Measurements from ENCODE around the gene INAVA.
"Not testable (repeated sequence)": the region's sequence is repeated elsewhere in the genome, so short reads cannot be mapped to it uniquely, and the experiment has no call there.

INAVA gene

GRCh38 chr1:200899954-200900867 lies 5.5 kb downstream of the INAVA start:
- no peak for DNase-seq

DNA sequence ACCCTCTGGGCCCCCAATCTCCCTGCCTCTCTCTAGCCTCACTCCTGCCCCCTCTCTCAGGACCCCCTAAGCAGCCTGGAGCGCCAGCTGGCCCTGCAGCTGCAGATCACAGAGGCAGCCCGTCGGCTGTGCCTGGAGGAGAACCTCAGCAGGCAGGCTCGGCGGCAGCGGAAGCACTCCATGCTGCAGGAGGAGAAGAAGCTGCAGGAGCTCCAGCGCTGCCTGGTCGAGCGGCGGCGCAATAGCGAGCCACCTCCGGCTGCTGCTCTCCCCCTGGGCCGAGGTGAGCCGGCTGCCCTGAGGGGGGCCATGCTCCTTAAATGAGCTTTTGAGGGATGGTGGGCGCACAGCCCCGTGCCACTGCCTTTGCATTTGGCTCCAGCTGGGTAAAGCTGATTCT lies 6.2 kb downstream of the INAVA start:
- no peak for DNase-seq

DNA sequence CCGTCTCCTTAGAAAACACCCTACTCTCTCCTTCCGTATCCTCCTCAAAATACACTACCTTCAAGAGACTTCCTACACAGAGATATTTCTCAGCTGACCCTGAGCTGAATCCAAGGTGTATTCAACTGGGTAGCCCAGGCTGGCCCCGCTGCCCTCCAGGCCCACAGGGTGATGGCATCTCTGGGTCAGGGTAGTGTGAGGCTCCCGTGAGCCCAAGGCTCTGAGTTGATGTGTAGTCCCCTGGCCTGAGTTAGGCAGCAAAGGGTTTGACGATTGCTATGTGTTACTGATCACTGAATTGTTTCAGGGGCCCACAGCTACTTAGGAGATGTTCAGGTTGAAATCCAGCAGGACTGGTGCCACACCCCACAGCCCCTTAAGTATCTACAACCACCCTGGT lies 6.7 kb downstream of the INAVA start:
- DNase-seq: no peak

DNA sequence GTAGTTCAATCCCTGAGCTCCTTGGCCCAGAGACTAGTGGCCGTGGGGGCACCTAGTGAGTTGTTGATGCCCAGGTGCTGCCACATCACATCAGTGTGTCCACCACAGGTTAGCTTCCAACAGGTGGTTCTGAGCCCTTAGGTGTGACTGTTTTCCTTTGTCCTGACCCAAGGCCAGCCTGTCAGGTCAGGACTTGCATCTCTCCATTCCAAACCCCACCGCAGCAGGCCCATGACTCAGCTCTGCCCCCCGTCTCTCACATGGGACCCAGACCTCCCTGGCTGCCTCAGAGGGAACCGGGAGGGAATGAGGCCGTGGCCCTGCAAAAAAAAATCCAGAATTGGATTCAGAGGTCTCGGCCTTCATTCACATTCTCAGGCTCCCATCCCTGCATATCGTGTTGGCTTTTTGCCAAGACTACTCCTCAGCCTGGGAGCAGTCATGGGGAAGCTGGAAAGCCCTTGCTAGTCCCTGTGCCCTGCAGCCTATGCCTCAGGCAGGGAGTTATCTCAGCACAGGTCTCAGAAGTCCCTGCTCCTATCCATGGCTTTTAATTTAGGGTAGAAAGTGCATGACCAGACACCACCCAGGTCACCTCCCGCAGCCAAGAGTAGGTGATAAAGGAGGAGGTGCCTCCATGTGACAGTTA lies 7.2 kb downstream of the INAVA start:
- DNase-seq: no peak

- DNase-seq: no peak
Measured at GRCh38 chr1:200903793-200904192, 9.1 kb downstream of the INAVA start.

GRCh38 chr1:200904772-200905171 lies 10.1 kb downstream of the INAVA start:
- no peak for DNase-seq

- peak; percentile 8 for DNase-seq
Measured at GRCh38 chr1:200905411-200906052, 10.8 kb downstream of the INAVA start.

DNA sequence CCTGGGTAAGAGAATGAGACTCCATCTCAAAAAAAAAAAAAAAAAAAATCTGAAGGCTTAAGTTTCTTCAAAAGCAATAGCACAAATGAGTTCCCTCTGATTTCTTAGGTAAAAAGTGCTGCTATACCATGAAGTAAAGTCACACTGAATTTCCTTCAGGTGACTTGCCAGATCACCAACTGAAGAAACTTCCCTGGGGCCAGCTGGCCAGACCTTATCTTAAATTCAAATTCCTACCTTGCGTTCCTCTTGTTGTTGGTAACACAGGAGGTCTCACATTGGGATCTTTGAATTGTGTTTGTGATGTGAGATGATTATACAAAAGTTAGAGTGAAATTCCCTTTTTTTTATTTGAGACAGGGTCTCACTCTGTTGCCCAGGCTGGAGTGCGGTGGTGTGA lies 11.8 kb downstream of the INAVA start:
- DNase-seq: no peak

GRCh38 chr1:200907611-200908097 lies 13.0 kb downstream of the INAVA start:
- DNase-seq: no peak

DNA sequence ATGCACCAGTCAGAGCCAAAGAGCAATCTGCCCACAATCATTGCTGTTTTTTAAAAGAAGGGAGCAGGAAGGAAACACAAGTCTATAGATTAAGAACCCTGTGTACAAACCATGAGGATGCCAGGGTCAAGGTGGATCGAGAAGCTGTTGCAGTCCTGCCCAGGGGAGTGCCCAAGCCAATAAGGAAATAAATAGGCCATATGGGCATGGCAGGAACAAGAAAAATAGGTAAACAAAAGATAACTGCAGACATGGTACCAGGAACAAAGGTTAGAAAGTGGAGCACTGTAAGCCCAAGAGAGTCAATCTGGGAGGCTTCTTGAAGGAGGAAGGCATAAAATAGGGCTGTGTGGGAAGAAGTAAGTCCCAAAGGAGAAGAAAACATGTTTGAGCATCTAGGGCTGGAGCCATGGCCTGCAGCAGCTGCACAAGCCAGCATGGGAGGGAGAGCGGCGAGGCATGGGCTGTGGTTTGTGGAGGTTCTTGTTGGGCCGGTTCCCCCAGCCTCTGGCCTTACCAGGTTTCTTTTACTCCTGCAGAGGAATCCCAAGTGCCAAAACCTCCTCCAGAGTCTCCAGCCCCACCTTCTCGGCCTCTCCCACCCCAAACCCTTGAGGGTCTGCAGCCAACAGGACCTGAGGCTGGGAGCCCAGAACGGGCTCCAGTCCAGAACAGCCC lies 13.6 kb downstream of the INAVA start:
- DNase-seq: no peak

DNA sequence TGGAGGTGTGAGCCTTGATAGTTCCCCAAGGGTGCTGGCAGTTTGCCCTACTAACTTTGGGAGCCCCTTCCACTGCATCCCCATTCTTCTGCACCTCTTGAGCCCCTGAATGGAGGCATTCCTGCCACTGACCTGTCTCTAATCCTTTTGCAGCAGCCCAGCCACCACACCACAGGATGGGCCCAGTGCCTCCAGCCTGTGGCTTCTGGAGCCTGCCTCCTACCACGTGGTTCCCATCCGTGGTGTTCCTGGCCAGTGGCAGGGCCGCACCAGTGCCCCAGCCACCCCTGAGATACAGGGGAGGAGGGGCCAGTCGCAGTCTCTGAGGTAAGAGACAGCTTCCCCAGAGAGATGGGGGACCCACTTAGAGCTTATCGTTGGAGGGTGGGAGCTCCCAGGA lies 14.4 kb downstream of the INAVA start:
- DNase-seq: no peak

DNA sequence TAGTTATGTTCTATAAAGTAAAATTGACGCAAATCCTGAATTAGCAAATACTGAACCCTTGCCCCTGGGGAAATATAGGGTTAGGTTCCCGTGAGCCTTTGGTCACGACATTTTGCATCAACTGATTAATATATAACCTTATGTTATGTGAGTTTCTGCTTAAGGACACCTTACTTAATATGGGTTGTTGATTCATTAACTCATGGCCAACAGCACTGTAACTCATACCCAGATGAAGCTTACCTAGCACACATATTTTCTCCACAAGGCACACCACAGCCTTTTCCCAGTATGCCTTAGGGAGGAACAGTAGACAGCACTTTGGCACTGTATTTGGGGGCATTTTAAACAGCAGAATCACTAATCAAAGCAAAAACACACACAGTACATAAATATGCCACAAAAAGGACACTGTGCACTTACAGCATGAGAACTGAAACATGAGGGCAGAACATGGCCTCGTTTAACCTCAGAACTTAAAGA lies 15.1 kb downstream of the INAVA start:
- DNase-seq: no peak

DNA sequence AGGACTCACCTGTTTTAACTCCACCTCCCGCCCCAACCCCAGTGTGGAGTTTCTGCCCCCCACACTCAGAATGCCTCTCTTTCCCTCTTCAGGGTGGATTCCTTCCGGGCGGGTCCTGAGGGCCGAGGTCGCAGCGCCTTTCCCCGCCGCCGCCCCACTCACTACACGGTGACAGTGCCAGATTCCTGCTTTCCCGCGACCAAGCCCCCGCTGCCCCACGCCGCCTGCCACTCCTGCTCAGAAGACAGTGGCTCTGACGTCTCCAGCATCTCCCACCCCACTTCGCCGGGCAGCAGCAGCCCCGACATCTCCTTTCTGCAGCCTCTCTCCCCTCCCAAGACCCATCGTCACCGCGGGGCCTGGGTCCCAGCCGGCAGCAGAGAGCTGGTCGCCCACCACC lies 16.7 kb downstream of the INAVA start:
- DNase-seq: no peak

DNA sequence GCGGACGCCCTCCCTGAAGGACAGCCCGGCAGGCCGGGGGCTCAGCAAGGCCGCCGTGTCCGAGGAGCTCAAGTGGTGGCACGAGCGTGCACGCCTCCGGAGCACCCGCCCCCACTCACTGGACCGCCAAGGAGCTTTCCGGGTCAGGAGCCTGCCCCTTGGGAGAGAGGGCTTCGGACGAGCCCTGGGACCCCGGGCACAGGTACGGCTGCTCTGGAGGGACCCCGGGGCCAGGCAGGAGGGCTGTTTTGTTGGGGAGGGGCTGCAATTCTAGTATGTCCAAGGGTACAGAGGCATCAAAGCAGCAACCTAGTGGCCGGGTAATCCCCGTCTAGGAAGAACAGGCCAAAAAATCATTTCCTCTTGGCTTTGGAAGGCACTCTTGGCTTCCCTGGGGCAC lies 17.2 kb downstream of the INAVA start:
- not testable (repeated sequence) for DNase-seq

DNA sequence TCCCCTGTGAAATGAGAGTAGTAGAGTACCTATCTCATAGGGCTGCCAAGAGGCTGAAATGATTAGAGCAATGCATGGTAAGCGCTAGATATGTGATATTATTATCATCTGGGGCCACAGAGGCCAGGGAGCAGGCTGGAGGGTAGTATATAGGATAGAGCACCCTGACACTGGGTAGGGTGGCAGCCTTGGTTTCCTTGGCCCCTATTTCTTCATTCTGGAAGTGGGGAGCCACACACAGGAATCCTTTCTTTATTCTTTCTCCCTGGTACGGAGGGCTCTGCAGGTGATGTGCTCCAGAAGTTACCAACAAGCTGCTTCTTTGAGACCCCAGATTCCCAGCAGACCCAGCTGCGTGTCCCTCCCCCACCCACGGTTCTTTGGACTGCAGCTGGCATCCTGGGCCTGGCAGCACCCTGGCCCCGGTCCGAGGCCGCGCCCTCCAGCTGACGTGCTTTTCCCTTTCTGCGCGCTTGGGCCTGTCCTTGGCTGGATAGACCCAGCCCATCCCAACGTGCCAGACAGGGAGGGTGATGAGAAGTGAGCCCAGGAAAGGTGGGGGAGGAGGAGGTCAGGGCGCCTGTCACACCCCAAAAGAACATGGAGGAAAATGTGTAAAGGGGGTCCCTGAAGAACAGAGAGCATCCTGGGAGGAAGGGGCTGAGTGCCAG lies 18.2 kb downstream of the INAVA start:
- DNase-seq: no peak

DNA sequence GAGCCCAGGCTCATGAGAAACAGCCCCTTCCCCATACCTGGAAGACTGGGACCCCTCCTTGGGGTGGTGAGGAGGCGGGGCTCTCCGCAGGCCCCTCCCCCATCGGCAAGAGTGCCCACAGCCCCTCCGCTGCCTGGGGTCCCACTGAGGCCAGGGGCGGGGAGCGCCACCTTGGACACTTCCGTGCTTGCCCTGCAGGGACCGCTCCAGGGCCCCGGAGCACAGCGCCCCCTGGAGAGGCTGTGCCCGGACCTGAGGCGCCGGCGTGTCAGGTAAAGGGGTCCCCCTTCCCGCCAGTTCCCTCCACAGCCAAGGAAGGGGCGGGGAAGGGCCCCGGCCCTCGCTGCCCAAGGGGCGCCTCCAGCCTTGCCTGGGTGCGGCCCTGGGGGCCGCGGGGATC lies 21.5 kb downstream of the INAVA start:
- DNase-seq: no peak

GRCh38 chr1:200916681-200917080 lies 22.0 kb downstream of the INAVA start:
- no peak for DNase-seq

DNA sequence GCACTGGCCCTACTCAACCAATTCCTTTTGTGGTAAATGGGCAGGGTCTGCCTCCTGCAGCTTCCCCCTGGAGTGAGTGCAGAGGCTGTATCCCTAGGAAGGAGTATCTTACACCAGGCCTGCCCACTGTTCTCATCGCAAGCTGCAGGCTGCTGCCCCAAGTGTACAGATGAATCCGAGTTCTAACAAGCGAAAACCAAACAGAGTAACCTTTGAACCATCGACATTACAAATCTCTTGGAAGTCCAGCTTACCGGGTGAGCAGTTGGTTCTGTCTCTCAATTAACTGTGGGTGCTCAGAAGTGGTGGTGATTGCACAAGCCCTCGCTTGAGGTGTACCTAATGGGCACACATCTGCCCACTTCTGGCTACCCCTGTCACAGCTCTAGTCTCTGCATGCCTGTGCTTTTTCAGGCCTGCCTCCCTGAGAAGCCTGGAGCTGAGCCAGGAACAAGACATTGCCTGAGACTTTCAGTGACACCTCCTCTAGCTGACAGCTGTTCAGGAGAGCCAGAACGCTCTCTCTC lies 22.7 kb downstream of the INAVA start:
- no peak for DNase-seq

- DNase-seq: no peak
Measured at GRCh38 chr1:200918006-200918405, 23.3 kb downstream of the INAVA start.

DNA sequence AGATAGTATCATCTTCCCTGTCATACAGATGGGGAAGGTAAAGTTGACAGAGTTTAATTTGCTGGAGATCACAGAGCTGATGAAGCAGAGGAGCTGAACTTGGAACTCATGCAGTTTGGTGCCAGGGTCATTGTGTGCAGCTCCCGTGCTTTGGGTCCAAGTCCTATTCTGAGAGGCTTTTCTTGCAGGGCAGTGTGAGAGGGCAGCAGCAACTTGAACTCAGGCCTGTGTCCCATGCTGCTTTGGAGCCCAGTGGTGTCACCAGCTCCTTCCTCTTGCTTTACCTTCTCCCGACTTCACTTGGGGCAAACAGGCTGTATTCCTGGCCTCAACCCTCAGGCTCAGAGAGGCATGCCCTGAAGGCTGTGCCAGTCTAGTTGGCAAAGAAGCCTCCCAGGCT lies 24.7 kb downstream of the INAVA start:
- no peak for DNase-seq

DNA sequence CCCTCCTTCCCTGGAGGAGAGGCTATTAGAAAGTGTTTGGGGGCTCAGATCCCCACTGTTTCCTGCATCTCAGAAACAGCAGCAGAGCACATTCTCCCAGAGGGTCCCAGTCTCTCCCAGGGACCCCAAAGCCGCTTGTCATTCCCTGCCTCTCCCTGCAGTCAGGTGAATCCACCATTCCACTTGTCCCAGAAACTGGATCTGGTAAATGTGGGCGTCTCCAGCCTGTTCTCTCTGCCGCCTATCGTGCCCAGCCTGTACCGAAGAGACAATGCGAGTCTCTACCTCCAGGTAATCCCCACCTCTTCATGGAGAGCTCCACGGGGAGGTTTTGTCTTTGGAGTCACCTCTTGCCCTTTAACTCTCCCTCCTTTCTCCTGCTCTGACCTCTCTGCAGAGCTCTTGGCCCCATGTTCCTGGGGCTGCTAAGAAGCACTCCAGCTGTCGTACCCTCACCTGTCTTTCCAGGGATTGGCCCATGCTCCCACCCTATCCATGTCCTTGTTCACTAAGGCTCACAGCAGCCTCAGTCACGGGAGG lies 26.9 kb downstream of the INAVA start:
- no peak for DNase-seq

DNA sequence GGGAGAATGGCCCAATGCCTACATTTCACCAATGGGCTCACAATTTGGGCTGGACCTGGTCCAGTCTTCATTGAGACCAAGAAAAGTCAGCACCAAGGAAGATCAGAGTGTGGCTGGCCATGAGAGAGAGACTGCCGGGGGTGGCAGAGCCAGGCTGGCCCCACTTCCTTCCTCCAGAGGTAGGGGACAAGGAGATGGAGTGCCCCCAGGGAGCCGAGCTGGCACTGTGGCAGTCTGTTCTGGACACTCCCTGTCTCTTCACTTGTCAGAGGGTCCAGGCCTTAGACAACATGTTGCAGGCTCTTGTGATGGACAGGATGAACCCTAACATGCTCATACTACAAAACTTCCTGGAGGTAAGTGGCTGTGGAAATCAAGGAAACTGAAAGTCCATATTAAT lies 27.7 kb downstream of the INAVA start:
- DNase-seq: no peak
